Measurements from ENCODE around the gene BEX3.
A peak's percentile ranks its signal among the peaks of the same experiment; 100 is the strongest.
"Not testable (repeated sequence)": the region's sequence is repeated elsewhere in the genome, so short reads cannot be mapped to it uniquely, and the experiment has no call there.

Gene BEX3

GRCh38 chrX:103376118-103376978, at the start of gene BEX3:
BEX3 (plus strand) TSS chrX:103376538; CDS start chrX:103377522, 984 bp downstream.
- peak; percentile 83 for DNase-seq

GRCh38 chrX:103329991-103330390, 46.3 kb upstream of the BEX3 start, which contains the start of gene TCEAL7:
TCEAL7 (plus strand) TSS chrX:103330239; CDS start chrX:103331404, 1,165 bp downstream.
- DNase-seq: peak; percentile 67

GRCh38 chrX:103330681-103331288, 45.6 kb upstream of the BEX3 start:
- peak; percentile 65 for DNase-seq

DNA sequence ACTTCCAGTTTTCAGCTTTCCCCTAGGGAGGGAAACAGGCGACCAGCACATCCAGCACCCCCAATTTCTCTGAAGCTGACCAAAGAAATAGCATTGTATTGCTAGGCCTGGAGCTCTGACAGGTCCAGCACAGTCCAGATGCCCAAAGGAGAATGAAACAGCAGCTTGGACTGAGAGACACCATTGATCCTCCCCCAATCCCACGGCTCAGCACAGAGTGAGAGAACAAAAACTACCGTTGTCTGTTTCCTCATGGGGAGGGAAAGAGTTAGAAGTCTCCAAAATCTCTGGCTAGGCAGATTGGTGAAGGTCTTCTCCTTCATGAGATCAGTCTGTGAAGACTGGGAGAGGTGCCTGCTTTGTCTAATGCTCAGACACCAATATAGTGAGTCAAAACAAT, 37.7 kb upstream of the BEX3 start:
- no peak for DNase-seq

DNA sequence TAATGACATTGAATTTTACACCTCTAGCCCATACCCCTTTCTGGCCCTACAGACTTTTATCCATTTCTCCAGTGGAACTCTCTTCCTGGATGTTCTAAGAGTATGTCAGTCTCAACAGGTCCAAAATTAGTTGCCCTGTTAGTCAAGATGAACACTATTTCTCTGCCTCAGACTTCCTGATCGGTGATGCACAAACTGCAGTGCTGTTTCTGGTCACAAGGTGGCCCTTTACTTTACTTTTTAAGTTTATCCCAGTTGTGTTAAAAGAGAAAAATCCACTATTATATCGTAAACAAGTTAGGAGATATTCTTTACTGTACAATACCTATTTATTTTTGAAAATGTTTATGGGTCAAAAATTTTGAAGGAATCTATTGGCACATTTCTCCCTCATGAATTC, 33.2 kb upstream of the BEX3 start:
- no peak for DNase-seq

DNA sequence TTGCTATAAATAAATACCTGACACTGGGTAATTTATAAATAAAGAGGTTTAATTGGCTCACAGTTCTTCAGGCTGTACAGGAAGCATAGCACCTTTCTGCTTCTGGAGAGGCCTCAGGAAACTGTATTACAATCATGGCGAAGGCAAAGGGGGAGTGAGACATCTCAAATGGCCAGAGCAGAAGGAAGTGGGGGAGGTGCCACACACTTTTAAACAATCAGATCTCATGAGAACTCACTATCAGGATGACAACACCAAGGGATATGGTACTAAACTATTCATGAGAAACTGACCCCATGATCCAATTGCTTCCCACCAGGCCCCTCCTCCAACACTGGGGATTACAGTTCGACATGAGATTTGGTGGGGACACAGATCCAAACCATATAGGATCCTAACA, 31.7 kb upstream of the BEX3 start:
- no peak for DNase-seq

DNA sequence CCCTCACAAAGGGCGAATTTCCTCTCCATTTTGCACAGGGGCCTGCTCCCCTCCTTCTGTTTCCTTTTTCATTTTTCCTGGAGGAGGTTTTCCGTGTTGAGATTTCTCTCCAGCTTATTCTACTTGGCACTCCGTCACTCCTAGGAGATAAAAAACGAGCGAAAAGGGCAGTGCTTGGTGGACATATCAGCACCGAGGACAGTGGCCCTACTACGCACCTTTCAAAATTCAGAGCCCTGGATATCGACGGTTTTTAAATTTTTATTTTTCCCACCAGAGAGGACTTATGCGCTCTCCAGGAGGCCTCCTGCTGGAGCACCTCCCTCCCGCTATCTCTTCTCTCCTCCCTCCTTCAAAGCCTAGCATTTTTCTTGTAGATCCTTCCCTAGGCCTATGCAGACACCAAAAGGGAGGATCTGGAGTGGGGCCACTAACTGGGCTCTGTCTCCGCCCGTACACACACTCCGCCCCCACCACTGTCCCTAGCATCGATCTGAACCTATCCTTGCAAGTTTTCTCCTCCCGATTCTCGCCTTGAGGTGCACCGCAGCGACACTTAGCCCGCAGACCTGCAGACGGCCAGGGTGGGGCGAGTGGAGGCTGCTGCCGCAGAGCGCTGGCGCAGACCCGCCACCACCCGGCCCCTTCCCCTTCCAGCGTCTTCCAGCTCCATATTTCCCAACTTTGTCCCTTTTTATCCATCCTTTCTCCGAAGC, 28.5 kb upstream of the BEX3 start:
- DNase-seq: peak; percentile 18

DNA sequence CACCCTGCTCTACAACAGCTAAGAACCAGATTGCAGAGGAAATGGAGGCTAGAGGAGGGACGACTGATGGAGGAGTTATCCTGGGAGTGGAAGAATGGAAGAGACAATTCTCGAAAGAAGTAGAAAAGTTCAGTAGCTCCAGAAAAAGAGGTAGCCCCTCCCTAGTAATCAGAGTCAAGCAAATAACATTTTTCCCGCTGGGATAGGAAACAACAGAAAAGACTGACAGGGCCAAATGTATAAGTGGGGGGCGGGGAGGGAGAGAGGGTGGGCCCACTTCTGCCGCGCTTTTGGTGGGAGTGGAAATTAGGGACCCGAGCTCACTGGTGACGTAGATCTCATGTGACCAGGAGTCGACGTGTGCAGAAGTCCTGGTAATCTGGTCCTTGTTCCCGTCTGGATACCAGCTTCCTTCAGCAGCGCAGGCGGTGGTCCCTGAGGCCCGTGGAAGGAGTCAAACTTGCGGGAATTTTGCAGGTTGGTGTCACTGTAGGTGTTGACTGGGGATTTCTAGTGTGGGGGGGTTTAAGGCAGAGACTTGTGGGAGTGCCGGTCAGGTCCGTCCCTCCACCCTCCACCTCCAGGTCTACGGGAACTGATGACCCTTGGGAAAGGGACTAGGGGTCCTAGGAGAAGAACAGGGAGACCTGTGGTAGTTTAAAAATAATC, 20.1 kb upstream of the BEX3 start, which contains the start of gene TCEAL9:
TCEAL9 (plus strand) TSS at position 377 of the 669 bp plus-strand sequence. CDS start 1,179 bp downstream, outside the sequence.
- DNase-seq: peak; percentile 80

- DNase-seq: peak; percentile 44
Observed at GRCh38 chrX:103356858-103357257, 19.5 kb upstream of the BEX3 start.

- DNase-seq: no peak
Observed at GRCh38 chrX:103357871-103358270, 18.5 kb upstream of the BEX3 start.

GRCh38 chrX:103359605-103360004, 16.7 kb upstream of the BEX3 start:
- not testable (repeated sequence) for DNase-seq

DNA sequence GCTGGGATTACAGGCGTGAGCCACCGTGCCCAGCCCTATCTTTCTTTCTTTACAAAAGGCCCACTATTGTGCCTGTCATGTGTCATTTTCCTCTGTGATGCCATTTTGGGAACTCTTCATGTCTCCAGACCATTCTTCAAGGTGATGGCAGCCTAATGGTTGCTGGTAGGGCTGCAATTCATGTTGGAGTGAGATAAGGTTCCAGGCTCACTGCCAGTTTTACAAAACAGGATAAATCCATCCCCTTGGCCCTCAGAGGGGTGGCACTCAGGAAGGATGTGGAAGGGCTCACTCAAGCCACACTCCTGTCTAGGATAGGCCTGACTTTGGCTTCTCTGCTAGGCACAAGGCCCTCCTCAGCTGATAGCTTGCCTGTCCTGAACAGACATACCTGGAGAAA, 16.2 kb upstream of the BEX3 start:
- no peak for DNase-seq

GRCh38 chrX:103360916-103361315, 15.4 kb upstream of the BEX3 start:
- no peak for DNase-seq

GRCh38 chrX:103361798-103362197, 14.5 kb upstream of the BEX3 start:
- no peak for DNase-seq

DNA sequence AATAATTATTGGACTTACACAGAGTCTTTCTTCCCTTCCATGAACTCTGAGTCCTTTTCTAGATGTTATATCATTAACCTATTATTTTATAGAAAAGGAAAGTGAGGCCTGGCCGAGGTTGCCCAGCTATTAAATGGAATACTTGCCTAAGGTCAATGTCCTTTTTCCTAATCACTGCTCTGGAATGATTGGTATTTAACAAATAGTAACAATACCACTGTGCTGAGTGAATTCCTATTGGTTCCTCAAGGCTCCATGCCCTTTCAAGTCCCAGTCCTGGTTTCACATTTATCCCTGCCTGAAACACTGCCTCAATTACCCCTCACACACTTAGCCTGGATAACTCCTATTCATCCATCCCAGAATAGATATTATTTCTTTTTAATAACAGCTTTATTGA, 13.9 kb upstream of the BEX3 start:
- no peak for DNase-seq

GRCh38 chrX:103363046-103363445, 13.3 kb upstream of the BEX3 start:
- no peak for DNase-seq

DNA sequence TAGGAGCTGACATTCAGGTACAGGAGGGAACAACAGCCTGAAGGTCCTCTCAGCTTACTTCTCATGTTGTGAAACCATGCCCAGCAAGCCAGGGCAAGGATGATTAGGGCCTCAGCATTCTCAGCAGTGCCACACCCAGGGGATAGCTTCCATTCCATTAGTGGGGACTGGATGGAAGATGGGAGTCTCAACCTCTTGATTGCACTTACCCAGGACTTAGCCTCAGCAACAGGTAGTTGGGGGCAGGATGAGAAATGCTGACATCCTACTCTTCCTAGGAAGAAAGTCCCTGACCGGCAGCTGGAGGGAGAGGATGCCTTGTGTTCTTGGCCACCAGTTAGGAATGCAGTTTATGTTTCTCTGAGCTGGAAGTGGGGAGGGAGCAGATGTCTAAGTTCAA, 8.8 kb upstream of the BEX3 start:
- no peak for DNase-seq

GRCh38 chrX:103369479-103369878, 6.9 kb upstream of the BEX3 start:
- DNase-seq: no peak

DNA sequence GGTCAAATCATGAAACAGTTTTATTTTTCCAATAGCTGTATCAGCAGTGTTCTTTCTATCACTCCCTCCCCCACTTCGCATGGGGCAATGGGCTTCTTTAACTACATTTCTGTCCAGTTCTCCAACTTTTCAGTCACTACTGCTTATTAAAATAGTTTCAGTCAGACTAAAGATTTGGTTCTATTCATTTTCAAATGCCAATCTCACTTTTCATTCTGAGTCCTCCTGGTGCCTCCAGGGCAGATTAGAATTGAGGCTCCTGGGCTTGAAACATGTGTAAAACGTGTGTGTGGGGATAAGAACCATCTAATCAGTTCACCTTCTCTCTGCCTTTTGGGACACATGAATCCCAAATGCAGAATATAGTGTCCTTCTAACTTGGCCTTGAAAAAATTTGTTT, 3.5 kb upstream of the BEX3 start:
- DNase-seq: no peak

- DNase-seq: no peak
Observed at GRCh38 chrX:103373581-103373980, 2.8 kb upstream of the BEX3 start.

DNA sequence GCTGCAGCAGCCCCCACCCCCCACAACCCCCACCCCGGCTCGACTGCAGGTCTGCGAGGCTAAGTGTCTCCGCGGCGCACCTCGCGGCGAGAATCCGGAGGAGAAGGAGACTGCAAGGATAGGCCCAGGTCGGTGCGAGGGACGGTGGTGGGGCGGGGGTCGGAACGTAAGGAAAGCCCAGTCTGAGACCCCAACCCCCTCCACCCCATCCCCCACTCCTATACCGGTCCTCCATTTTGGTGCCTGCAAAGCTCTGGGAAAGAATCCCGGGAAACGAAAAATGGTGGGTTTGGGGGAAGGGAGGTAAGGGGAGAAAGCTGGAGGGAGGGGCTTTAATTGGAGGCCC, 614 bp downstream of the BEX3 start:
- DNase-seq: peak; percentile 48

DNA sequence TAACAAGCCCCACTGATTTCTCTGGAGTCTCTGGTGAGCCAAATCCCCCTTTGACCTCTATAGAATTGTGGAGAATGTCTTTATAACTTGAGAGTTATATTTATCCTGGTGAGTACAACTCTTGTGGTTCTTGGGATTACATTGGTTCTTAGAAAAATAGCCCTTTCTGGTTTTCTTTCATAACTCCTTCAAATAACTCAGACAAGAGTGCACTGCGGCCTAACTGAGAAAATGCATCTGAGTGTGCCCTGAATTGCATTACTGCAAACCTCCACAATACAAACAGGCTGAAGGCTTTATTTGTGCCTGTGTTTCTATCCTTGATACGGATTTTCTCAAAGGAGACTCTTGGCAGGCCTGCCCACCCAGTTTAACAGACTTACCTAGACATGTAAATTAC, 2.7 kb downstream of the BEX3 start:
- no peak for DNase-seq

DNA sequence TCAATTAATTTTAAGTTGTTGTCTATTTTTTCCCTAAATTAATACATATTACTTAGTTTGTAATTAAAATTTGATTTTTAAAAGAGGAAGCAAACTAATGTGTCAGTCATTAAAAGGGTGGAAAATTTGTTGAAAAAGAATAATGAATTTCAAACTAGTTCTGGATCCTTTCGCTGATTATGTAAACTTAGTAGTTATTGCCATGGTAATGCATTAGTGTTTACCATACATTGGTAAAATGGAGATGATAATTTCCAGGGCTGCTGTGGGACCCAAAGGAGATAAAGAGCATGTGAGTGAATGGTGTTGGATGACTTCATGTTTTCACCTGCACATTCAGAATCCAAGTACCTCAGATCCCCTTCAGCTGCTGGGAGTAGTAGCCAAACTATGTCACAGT, 6.5 kb downstream of the BEX3 start:
- DNase-seq: no peak
